HG02970 (cell line): ENCODE measurements around the gene LRIT1.

Experiments used
- ATAC-seq: cut with Tn5 transposase; IDR thresholded peaks from one replicate; pipeline ENCODE4 v1.9.1; 2021; ENCODE audit warnings: mild to moderate bottlenecking, moderate library complexity, moderate number of reproducible peaks; ENCODE audit not compliant: unreplicated experiment, low FRiP score

LRIT1 gene

GRCh38 chr10:84195044-84195830, 46.1 kb downstream of the LRIT1 start:
- ATAC-seq, result no peak

- ATAC-seq, result no peak
Measured at GRCh38 chr10:84194424-84195043, 46.8 kb downstream of the LRIT1 start, which contains the start of gene CDHR1. Gene CDHR1 (plus strand): TSS chr10:84194537. CDS start chr10:84194761, 224 bp downstream.

- ATAC-seq, result no peak
Measured at GRCh38 chr10:84193846-84194423, 47.4 kb downstream of the LRIT1 start.

GRCh38 chr10:84193327-84193726, 48.0 kb downstream of the LRIT1 start:
- no peak for ATAC-seq

- no peak for ATAC-seq
Measured at GRCh38 chr10:84191106-84191505, 50.2 kb downstream of the LRIT1 start.

GRCh38 chr10:84190621-84191020, 50.7 kb downstream of the LRIT1 start:
- ATAC-seq, result no peak

GRCh38 chr10:84188815-84189214, 52.5 kb downstream of the LRIT1 start:
- no peak for ATAC-seq

- ATAC-seq, result no peak
Measured at GRCh38 chr10:84185526-84186175, 55.7 kb downstream of the LRIT1 start.

- ATAC-seq, result no peak
Measured at GRCh38 chr10:84184517-84184916, 56.8 kb downstream of the LRIT1 start.

GRCh38 chr10:84181631-84182030, 59.7 kb downstream of the LRIT1 start:
- ATAC-seq, result no peak
